ENCODE results near the gene CABP2.

The CABP2 gene

GRCh38 chr11:67538823-67539505 is 15.7 kb upstream of the CABP2 start (continued):
- TF ChIP-seq ZNF610 (tag by site-specific recombination; IDR thresholded peaks at IDR 0.05; ENCODE audit: borderline replicate concordance), result no peak
- no peak for TF ChIP-seq ZNF146 (tag by site-specific recombination; IDR thresholded peaks at IDR 0.05)

GRCh38 chr11:67538306-67538705 is 15.1 kb upstream of the CABP2 start:
- H3K4me1 ChIP-seq (ENCODE audit: control insufficient read depth, insufficient read depth, low read length), result no peaks in the 10 kb centered on the region
- POLR2A ChIA-PET, result no interaction called here

GRCh38 chr11:67535561-67535960 is 12.3 kb upstream of the CABP2 start:
- no peaks in the 10 kb centered on the region for H3K9me3 ChIP-seq (ENCODE audit: control insufficient read depth, insufficient read depth, low read depth, low read length)
- no peaks in the 10 kb centered on the region for H3K36me3 ChIP-seq (ENCODE audit: control insufficient read depth in 2 of 2, insufficient read depth in 1 of 2, low read length in 2 of 2)
- H3K4me3 ChIP-seq (ENCODE audit: low read depth, low read length), result no peak overlapping the region
- no peak overlapping the region for H3K27ac ChIP-seq (ENCODE audit: extremely low read depth, low read depth, low read length)
- TF ChIP-seq ATF2 (tag by site-specific recombination; IDR thresholded peaks at IDR 0.05; ENCODE audit: low read depth), result no peak
- TF ChIP-seq ZSCAN16 (tag by site-specific recombination; IDR thresholded peaks at IDR 0.05), result no peak
- no peak for TF ChIP-seq ZNF223 (tag by site-specific recombination; IDR thresholded peaks at IDR 0.05)
- TF ChIP-seq ZNF335 (tag by site-specific recombination; conservative IDR thresholded peaks at IDR 0.05), result no peak
- no peak for TF ChIP-seq ZNF146 (tag by site-specific recombination; IDR thresholded peaks at IDR 0.05)
- TF ChIP-seq ZNF324 (tag by site-specific recombination; IDR thresholded peaks at IDR 0.05), result no peak
- TF ChIP-seq ZNF530 (tag by site-specific recombination; IDR thresholded peaks at IDR 0.05; ENCODE audit: low read depth), result no peak
- TF ChIP-seq ZNF302 (tag by site-specific recombination; IDR thresholded peaks at IDR 0.05; ENCODE audit: low read depth), result no peak
- TF ChIP-seq ZNF366 (tag by site-specific recombination; conservative IDR thresholded peaks at IDR 0.05), result no peak
- TF ChIP-seq ZNF292 (tag by site-specific recombination; IDR thresholded peaks at IDR 0.05; ENCODE audit: borderline replicate concordance, low read depth), result no peak
- no peak for TF ChIP-seq ZNF140 (tag by site-specific recombination; IDR thresholded peaks at IDR 0.05)
- ChIA-PET POLR2A (no interaction called here), CTCF (no interaction called here)
- H3K4me1 ChIP-seq (ENCODE audit: control insufficient read depth, insufficient read depth, low read length), result no peaks in the 10 kb centered on the region

More at GRCh38 chr11:67538306-67538705, 15.1 kb upstream of the CABP2 start:
- no peak overlapping the region for H3K27ac ChIP-seq (ENCODE audit: extremely low read depth, low read depth, low read length)
- no peaks in the 10 kb centered on the region for H3K9me3 ChIP-seq (ENCODE audit: control insufficient read depth, insufficient read depth, low read depth, low read length)
- CTCF ChIA-PET, result interaction anchor here (0.6 to 1.5 kb wide), 4 partner anchors 34 to 1042 kb away, joined by 3 to 6 read pairs (median 4); partner anchors contain the start of gene NUDT8
- H3K4me3 ChIP-seq (ENCODE audit: low read depth, low read length), result no peak overlapping the region
- H3K36me3 ChIP-seq (ENCODE audit: control insufficient read depth in 2 of 2, insufficient read depth in 1 of 2, low read length in 2 of 2), result no peaks in the 10 kb centered on the region
- TF ChIP-seq ZNF157 (tag by site-specific recombination; IDR thresholded peaks at IDR 0.05) (no peak), ZFP3 (tag by site-specific recombination; IDR thresholded peaks at IDR 0.05; ENCODE audit: low read depth) (no peak), ZNF549 (tag by site-specific recombination; IDR thresholded peaks at IDR 0.05) (no peak), ZNF529 (tag by site-specific recombination; IDR thresholded peaks at IDR 0.05; ENCODE audit: insufficient replicate concordance) (no peak), ZNF146 (tag by site-specific recombination; IDR thresholded peaks at IDR 0.05) (no peak), ZNF449 (tag by site-specific recombination; IDR thresholded peaks at IDR 0.05) (no peak), ZNF18 (tag by site-specific recombination; IDR thresholded peaks at IDR 0.05) (no peak), ZNF521 (tag by site-specific recombination; IDR thresholded peaks at IDR 0.05) (no peak), ZNF639 (tag by site-specific recombination; IDR thresholded peaks at IDR 0.05) (no peak), YY1 (tag by site-specific recombination; IDR thresholded peaks at IDR 0.05) (no peak), ZIC2 (tag by site-specific recombination; IDR thresholded peaks at IDR 0.05) (no peak), ZNF362 (tag by site-specific recombination; IDR thresholded peaks at IDR 0.05) (no peak), ZNF394 (tag by site-specific recombination; IDR thresholded peaks at IDR 0.05; ENCODE audit: borderline replicate concordance) (no peak), BCL11A (tag by site-specific recombination; IDR thresholded peaks at IDR 0.05; ENCODE audit: low read depth) (no peak)

Data from HEK293 (cell line).